AG04449 (cell line): ENCODE data around the gene FMN2.

ENCODE experiments used
- CTCF ChIA-PET: fragments of 350-600 bp; formaldehyde crosslinking; extraction: SDS; loops from one replicate; lab custom pipeline; 2021; ENCODE audit warnings: antibody characterized with exemption; lab: Yijun Ruan, JAX
- POLR2A ChIA-PET: fragments of 400-600, 350-600 bp; formaldehyde crosslinking; extraction: SDS; loops from one replicate; lab custom pipeline; 2020; ENCODE audit warnings: antibody characterized with exemption, inconsistent platforms; lab: Yijun Ruan, JAX
- DNase-seq: peaks from one replicate; pipeline ENCODE4 v3.0.0-alpha.2; 2010; ENCODE audit warnings: low read depth, low spot score
- H3K4me3 ChIP-seq: 2 replicates; pipeline ENCODE4 v1.5.1; 2011; ENCODE audit warnings: low read depth, mild to moderate bottlenecking, control low read depth, low read length
- CTCF ChIP-seq: IDR thresholded peaks from one replicate; pipeline ENCODE4 v1.5.1; 2011; ENCODE audit warnings: mild to moderate bottlenecking, moderate library complexity, low read length, control low read depth, inconsistent platforms; ENCODE audit not compliant: insufficient read depth; ENCODE audit errors: missing control alignments

FMN2 gene

GRCh38 chr1:240356568-240356967 lies 264.9 kb downstream of the FMN2 start:
- no peak overlapping the region for H3K4me3 ChIP-seq
- CTCF ChIA-PET, result interaction anchor here (1.4 kb wide), 1 partner anchor 14 kb away, joined by 7 read pairs; no protein-coding TSS in a partner anchor
- no peak for DNase-seq
- TF ChIP-seq CTCF, result no peak
- POLR2A ChIA-PET, result no interaction called here

GRCh38 chr1:240362046-240362445 lies 270.4 kb downstream of the FMN2 start:
- ChIA-PET POLR2A (no interaction called here), CTCF (interaction anchor here (1.5 kb wide), 1 partner anchor 9 kb away, joined by 5 read pairs; no protein-coding TSS in a partner anchor)
- no peak for TF ChIP-seq CTCF
- H3K4me3 ChIP-seq, result no peak overlapping the region
- no peak for DNase-seq

- no peak for TF ChIP-seq CTCF
- CTCF ChIA-PET, result interaction anchor here (0.8 kb wide), 1 partner anchor 171 kb away, joined by 3 read pairs; no protein-coding TSS in a partner anchor
- POLR2A ChIA-PET, result no interaction called here
- no peak for DNase-seq
- H3K4me3 ChIP-seq, result no peak overlapping the region
Measured at GRCh38 chr1:240362826-240363225, 271.1 kb downstream of the FMN2 start.

- ChIA-PET CTCF (interaction anchor here (0.8 kb wide), 1 partner anchor 172 kb away, joined by 3 read pairs; no protein-coding TSS in a partner anchor), POLR2A (no interaction called here)
Measured at GRCh38 chr1:240363315-240363714, 271.6 kb downstream of the FMN2 start.

GRCh38 chr1:240363914-240364313 lies 272.2 kb downstream of the FMN2 start:
- DNase-seq, result no peak
- ChIA-PET CTCF (interaction anchor here (0.8 kb wide), 1 partner anchor 172 kb away, joined by 3 read pairs; no protein-coding TSS in a partner anchor), POLR2A (no interaction called here)
- no peak overlapping the region for H3K4me3 ChIP-seq
- TF ChIP-seq CTCF, result no peak

More at GRCh38 chr1:240363315-240363714, 271.6 kb downstream of the FMN2 start:
- H3K4me3 ChIP-seq, result no peak overlapping the region
- DNase-seq, result no peak
- TF ChIP-seq CTCF, result no peak

GRCh38 chr1:240366636-240367035 lies 275.0 kb downstream of the FMN2 start:
- POLR2A ChIA-PET, result no interaction called here
- no peak overlapping the region for H3K4me3 ChIP-seq
- TF ChIP-seq CTCF, result no peak
- CTCF ChIA-PET, result no interaction called here
- DNase-seq, result no peak
